Hepatocyte (in vitro differentiated cells): ENCODE data around the gene PDYN.

Experiments used
- EZH2 ChIP-seq: fragments of 200-600 bp; sonication (generic); IDR thresholded peaks from 2 replicates; pipeline ENCODE4 v1.6.1; 2016; ENCODE audit warnings: antibody characterized with exemption, mild to moderate bottlenecking, borderline replicate concordance
- TF ChIP-seq, protein P1 (sequence below): fragments of 200-600 bp; sonication (generic); IDR thresholded peaks from 2 replicates; pipeline ENCODE4 v1.5.1; 2016; ENCODE audit warnings: antibody characterized with exemption, mild to moderate bottlenecking; ENCODE audit not compliant: poor library complexity

DNA sequence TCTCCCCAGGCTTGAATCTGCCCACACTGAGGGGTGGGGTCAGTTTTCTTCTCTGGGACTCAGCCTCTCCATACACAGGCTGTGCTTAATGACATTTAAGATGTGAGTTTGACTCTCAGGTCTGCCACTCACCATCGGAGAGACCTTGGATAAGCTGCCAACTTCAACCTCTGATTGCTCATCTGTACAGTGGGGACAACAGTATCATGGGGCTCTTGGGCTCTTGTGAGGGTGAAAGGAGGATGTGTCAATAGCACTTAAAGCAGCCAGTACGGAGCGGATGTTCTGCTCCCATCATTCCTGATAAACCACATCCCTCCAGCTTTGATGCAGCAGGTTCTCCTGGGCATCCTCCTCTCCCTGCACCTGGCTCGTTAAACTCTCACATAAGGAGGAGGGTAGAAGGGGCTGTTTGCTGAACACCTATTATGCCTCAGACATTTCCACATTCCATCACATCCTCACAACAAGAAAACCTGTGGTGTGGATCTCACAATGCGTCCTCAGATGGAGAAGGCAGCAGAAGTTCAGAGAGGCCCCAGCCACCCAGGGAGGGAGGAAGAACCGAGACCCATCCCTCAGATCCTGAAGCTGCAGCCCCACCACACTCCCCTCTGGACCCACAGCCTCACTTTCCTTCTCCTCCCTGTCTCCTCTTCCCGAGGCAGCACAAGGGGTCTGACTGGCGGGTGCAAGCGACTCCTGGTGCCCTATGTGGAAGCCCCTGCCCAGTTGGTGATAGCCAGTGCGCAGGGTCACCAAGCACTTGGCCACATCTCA lies 1.9 kb upstream of the PDYN start:
- TF ChIP-seq, protein P1, sequence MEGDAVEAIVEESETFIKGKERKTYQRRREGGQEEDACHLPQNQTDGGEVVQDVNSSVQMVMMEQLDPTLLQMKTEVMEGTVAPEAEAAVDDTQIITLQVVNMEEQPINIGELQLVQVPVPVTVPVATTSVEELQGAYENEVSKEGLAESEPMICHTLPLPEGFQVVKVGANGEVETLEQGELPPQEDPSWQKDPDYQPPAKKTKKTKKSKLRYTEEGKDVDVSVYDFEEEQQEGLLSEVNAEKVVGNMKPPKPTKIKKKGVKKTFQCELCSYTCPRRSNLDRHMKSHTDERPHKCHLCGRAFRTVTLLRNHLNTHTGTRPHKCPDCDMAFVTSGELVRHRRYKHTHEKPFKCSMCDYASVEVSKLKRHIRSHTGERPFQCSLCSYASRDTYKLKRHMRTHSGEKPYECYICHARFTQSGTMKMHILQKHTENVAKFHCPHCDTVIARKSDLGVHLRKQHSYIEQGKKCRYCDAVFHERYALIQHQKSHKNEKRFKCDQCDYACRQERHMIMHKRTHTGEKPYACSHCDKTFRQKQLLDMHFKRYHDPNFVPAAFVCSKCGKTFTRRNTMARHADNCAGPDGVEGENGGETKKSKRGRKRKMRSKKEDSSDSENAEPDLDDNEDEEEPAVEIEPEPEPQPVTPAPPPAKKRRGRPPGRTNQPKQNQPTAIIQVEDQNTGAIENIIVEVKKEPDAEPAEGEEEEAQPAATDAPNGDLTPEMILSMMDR = no peak
- TF ChIP-seq EZH2 = no peak
